HL-60 (cell line): ENCODE results near the gene MYH10.

Experiments
- DNase-seq, 2 experiments: peaks; one replicate each; pipeline ENCODE4 v3.0.0-alpha.2; 2010 to 2020; ENCODE audit warnings: low read depth in 1 of 2, low spot score in 1 of 2
- H3K27ac ChIP-seq: fragments of 250-450 bp; sonication (Bioruptor Pico); replicated peaks from 2 replicates; pipeline ENCODE4 v1.5.1; 2020; ENCODE audit warnings: mild to moderate bottlenecking, moderate library complexity
- H3K27me3 ChIP-seq: fragments of 250-450 bp; sonication (Bioruptor Pico); 2 replicates; pipeline ENCODE4 v1.5.1; 2021; ENCODE audit warnings: mild to moderate bottlenecking, moderate library complexity; ENCODE audit not compliant: insufficient read depth, poor library complexity, severe bottlenecking
- H3K4me3 ChIP-seq: replicated peaks from 2 replicates; pipeline ENCODE4 v1.5.1; 2011; ENCODE audit warnings: mild to moderate bottlenecking, control low read depth, low read length; ENCODE audit not compliant: insufficient read depth
- CTCF ChIP-seq: IDR thresholded peaks from one replicate; pipeline ENCODE4 v1.5.1; 2011; ENCODE audit warnings: low read length, control low read depth, inconsistent platforms; ENCODE audit not compliant: insufficient read depth
- GABPA ChIP-seq: IDR thresholded peaks from 2 replicates; pipeline ENCODE4 v1.6.1; 2012; ENCODE audit warnings: low read depth
- POLR2AphosphoS5 ChIP-seq: IDR thresholded peaks from 2 replicates; pipeline ENCODE4 v1.6.1; 2012; ENCODE audit warnings: low read depth
- REST ChIP-seq: IDR thresholded peaks from 2 replicates; pipeline ENCODE4 v1.6.1; 2012; ENCODE audit warnings: low read depth; ENCODE audit not compliant: insufficient replicate concordance
- SPI1 ChIP-seq: IDR thresholded peaks from 2 replicates; pipeline ENCODE4 v1.6.1; 2012; ENCODE audit warnings: low read depth, mild to moderate bottlenecking, borderline replicate concordance

The MYH10 gene

GRCh38 chr17:8468127-8468526 is 162.4 kb downstream of the MYH10 start:
- H3K27me3 ChIP-seq, result no peaks in the 10 kb centered on the region
- no peak for DNase-seq
- H3K4me3 ChIP-seq, result no peak overlapping the region
- TF ChIP-seq CTCF, result no peak
- TF ChIP-seq POLR2AphosphoS5, result no peak
- TF ChIP-seq SPI1, result no peak
- no peak for TF ChIP-seq GABPA
- no peak for TF ChIP-seq REST
- H3K27ac ChIP-seq, result no peak overlapping the region

GRCh38 chr17:8467527-8467926 is 163.0 kb downstream of the MYH10 start:
- Histone ChIP-seq H3K27ac (no peak overlapping the region), H3K27me3 (no peaks in the 10 kb centered on the region), H3K4me3 (no peak overlapping the region)
- TF ChIP-seq REST, result no peak
- TF ChIP-seq GABPA, result no peak
- no peak for TF ChIP-seq CTCF
- TF ChIP-seq SPI1, result no peak
- TF ChIP-seq POLR2AphosphoS5, result no peak
- DNase-seq, result no peak

- no peak overlapping the region for H3K4me3 ChIP-seq
- DNase-seq, result no peak
- no peak overlapping the region for H3K27ac ChIP-seq
- H3K27me3 ChIP-seq, result no peaks in the 10 kb centered on the region
- TF ChIP-seq SPI1 (no peak), REST (no peak), GABPA (no peak), CTCF (no peak), POLR2AphosphoS5 (no peak)
Observed at GRCh38 chr17:8466873-8467272, 163.7 kb downstream of the MYH10 start.
